B cell (primary cell): Measurements from ENCODE around the gene ZNF175.

ENCODE experiments used
- EZH2 ChIP-seq: IDR thresholded peaks from 2 replicates; pipeline ENCODE4 v1.6.1; 2012; ENCODE audit warnings: borderline replicate concordance, low read depth, mild to moderate bottlenecking, moderate library complexity, low read length; ENCODE audit not compliant: insufficient read depth, poor library complexity, severe bottlenecking
- TF ChIP-seq, protein P1 (sequence below): fragments of 200-600 bp; IDR thresholded peaks from one replicate; pipeline ENCODE4 v1.8.0; 2022; ENCODE audit warnings: antibody characterized with exemption, mild to moderate bottlenecking

- TF ChIP-seq, protein P1, sequence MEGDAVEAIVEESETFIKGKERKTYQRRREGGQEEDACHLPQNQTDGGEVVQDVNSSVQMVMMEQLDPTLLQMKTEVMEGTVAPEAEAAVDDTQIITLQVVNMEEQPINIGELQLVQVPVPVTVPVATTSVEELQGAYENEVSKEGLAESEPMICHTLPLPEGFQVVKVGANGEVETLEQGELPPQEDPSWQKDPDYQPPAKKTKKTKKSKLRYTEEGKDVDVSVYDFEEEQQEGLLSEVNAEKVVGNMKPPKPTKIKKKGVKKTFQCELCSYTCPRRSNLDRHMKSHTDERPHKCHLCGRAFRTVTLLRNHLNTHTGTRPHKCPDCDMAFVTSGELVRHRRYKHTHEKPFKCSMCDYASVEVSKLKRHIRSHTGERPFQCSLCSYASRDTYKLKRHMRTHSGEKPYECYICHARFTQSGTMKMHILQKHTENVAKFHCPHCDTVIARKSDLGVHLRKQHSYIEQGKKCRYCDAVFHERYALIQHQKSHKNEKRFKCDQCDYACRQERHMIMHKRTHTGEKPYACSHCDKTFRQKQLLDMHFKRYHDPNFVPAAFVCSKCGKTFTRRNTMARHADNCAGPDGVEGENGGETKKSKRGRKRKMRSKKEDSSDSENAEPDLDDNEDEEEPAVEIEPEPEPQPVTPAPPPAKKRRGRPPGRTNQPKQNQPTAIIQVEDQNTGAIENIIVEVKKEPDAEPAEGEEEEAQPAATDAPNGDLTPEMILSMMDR, result no peak
- TF ChIP-seq EZH2, result no peak
These were observed 24.4 kb downstream of the ZNF175 start for GRCh38 chr19:51595190-51596175.
